Measurements from ENCODE around the gene OR2H2. TPM values are rescaled to one million over a fixed set of nuclear protein-coding genes. Genes with fewer than 3 reads are reported as not detected.
A peak's percentile ranks its signal among the peaks of the same experiment; 100 is the strongest.

OR2H2 gene
- total RNA-seq, 4 donors from 2014 or later, result not detected

DNA sequence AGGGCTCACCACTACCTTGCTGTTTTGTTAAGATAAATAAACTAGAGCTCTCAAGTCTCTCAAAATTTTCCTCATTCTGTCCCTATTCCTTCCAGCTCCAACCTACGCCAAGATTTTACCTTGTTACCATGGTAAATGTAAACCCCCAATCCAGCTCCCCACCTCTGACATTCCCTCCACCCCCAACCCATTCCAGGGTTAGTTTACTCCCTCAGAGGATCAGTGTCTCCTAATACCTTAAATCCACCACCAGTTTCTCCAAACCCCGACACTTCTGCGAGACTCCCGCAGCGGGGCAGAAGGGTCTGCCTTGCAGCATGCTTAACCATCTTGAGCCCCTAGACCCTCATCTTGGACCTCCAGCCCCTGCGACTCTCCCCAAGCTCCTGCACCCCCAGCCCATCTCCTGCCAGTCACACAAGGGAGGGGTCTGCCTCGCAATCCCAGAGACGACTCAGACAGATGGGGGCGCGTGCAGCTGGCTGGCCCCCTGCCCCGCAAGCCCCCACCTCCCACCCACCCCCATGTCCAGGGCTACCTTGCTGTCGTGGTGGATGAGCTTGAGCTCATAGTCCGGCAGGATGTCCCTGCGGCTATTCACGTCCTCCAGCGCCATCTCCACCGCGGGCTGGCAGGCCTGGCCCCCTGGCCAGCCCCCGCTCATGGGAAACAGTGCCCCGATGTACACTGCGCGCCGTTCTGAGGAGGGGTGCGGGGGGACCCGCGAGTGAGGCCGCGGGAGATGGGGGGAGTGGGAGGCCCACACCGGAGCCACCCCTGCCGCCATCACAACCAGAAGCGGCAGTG, 42.2 kb downstream of the OR2H2 start:
- Histone ChIP-seq H3K4me3 (peak overlapping the region; percentile 54 to 63), H3K4me1 (peaks cover 0 to 53% (median 20%) of the 10 kb centered on the region in 3 donors), H3K27ac (peak overlapping the region; percentile 16 to 89 (median 86)), H3K9me3 (no peaks in the 10 kb centered on the region), H3K27me3 (no peaks in the 10 kb centered on the region), H3K36me3 (peaks cover 0 to 21% of the 10 kb centered on the region in 2 donors)
- WGBS, 2 donors (ENCODE audit: low coverage in 1 of 2), result 9 to 18% methylated on average over 5 to 6 of the region's 31 CpGs
- ATAC-seq, result peak; percentile 1
- TF ChIP-seq CTCF (IDR thresholded peaks at IDR 0.05) (no peak), POLR2AphosphoS5 (IDR thresholded peaks at IDR 0.05) (no peak), POLR2A (IDR thresholded peaks at IDR 0.05) (no peak), EP300 (IDR thresholded peaks at IDR 0.05) (no peak)

- Histone ChIP-seq H3K9me3 (no peaks in the 10 kb centered on the region), H3K4me1 (peaks cover 0 to 55% (median 20%) of the 10 kb centered on the region in 3 donors), H3K4me3 (peak overlapping the region; percentile 54 to 63), H3K36me3 (peaks cover 0 to 13% of the 10 kb centered on the region in 2 donors), H3K27me3 (no peaks in the 10 kb centered on the region), H3K27ac (peak overlapping the region; percentile 62 to 89 (median 86))
- 0 to 2% methylated on average over 6 to 16 of the region's 51 CpGs for WGBS, 2 donors (ENCODE audit: low coverage in 1 of 2)
- TF ChIP-seq POLR2A (IDR thresholded peaks at IDR 0.05) (peak; percentile 66 to 71), POLR2AphosphoS5 (IDR thresholded peaks at IDR 0.05) (peak; percentile 85), EP300 (IDR thresholded peaks at IDR 0.05) (no peak)
- ATAC-seq, result peak; percentile 65
Measured at GRCh38 chr6:29627755-29628418, 43.0 kb downstream of the OR2H2 start.

DNA sequence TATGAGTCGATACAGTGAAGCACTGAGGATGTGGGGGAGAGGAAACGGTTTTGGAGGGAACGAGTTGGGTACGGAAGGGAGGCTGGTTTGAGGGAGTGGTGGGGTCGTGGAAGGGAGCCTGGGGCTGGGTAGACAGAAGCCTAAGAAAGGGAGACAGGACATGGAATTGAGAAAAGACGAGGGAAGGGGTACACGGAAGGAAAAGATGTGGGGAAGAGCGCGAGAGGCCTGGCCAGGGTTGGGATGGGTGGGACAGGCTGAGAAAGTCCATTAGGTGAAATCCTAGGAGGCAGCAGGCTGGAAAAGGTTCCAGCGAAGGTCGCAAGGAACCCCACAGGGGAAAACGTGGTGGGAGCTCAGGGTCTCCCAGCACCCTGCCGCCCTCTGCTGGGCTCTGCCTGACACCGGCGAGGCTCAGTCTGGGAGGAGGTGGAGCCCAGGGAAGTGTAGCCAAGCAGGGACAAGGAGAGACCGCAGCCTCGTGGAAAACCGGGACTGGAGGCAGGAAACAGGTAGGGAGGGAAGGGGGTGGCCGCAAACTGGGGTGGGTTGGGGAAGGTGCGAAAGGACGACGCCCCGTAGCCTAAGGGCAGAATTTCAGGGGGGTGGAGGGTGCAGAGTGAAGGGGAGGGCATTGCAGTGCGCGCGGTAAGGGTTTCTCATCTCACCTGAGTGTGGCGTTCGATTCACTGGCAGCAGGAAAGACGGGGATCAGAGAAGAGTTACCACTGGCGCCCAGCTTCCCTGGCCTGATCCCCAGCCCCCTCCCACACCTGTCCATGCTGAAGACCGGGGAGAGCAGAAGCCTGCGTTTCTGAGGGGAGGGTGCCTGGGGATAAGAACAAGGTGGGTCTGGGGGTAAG, 43.7 kb downstream of the OR2H2 start:
- peaks cover 0 to 6% of the 10 kb centered on the region in 2 donors for H3K36me3 ChIP-seq
- H3K4me1 ChIP-seq, result peaks cover 0 to 60% (median 20%) of the 10 kb centered on the region in 3 donors
- peak overlapping the region; percentile 62 to 89 (median 86) for H3K27ac ChIP-seq
- ATAC-seq, result peak; percentile 52
- TF ChIP-seq CTCF (IDR thresholded peaks at IDR 0.05) (peak in 3 of 4 experiments; percentile 53 to 84 (median 58)), POLR2AphosphoS5 (IDR thresholded peaks at IDR 0.05) (peak; percentile 20), POLR2A (IDR thresholded peaks at IDR 0.05) (no peak)
- H3K4me3 ChIP-seq, result peak overlapping the region; percentile 54 to 63
- no peaks in the 10 kb centered on the region for H3K27me3 ChIP-seq
- no peaks in the 10 kb centered on the region for H3K9me3 ChIP-seq
- 4% methylated on average over 21 to 29 of the region's 32 CpGs for WGBS, 2 donors (ENCODE audit: low coverage in 1 of 2)

DNA sequence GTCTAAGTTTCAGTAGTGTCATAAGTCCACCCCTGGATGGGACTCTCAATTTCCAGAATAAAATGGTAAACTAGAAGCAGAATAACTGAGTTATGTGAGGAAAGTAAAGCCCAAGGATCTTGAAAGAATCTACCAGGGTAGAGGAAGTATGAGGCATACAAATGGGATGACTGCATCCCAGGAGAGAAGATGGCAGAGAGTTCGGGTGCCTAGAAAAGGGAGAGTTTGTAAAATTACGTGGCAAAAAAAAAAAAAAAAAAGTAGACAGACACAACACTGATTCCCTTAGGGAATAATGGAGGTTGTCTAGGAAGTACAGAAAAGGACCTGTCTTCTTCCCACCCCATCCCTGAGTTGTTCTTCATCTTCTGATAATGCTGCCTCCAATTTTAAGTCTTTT, 44.6 kb downstream of the OR2H2 start:
- Histone ChIP-seq H3K4me3 (no peak overlapping the region), H3K27me3 (no peaks in the 10 kb centered on the region), H3K36me3 (no peaks in the 10 kb centered on the region), H3K27ac (no peak overlapping the region), H3K9me3 (no peaks in the 10 kb centered on the region), H3K4me1 (peaks cover 0 to 69% (median 20%) of the 10 kb centered on the region in 3 donors)
- no peak for ATAC-seq
- TF ChIP-seq POLR2AphosphoS5 (IDR thresholded peaks at IDR 0.05) (no peak), CTCF (IDR thresholded peaks at IDR 0.05) (no peak)
- WGBS, 2 donors (ENCODE audit: low coverage in 1 of 2), result 39 to 66% methylated on average over 2 of the region's 2 CpGs

DNA sequence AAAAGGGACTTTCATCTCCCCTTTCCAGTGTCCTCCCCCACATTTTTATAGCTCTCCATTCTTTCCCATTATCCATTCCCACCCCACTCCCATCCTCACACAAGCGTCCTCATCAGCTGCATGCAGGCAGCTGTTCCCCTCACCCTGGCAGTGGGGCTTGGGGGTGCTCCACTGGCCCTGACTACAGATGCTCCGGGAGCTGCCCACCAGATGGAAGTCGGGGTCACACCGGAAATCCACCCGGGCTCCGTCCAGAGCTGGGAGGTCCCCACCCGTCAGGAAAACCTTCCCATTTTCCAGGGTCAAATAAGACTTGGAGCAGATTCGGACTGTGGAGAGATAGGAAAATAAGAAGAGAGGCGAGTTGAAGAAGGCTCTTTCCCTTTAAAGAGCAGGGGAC, 45.4 kb downstream of the OR2H2 start:
- Histone ChIP-seq H3K4me1 (peaks cover 0 to 69% (median 20%) of the 10 kb centered on the region in 3 donors), H3K36me3 (no peaks in the 10 kb centered on the region), H3K27me3 (no peaks in the 10 kb centered on the region), H3K9me3 (no peaks in the 10 kb centered on the region), H3K27ac (no peak overlapping the region), H3K4me3 (no peak overlapping the region)
- 86 to 100% methylated on average over 2 to 8 of the region's 9 CpGs for WGBS, 2 donors (ENCODE audit: low coverage in 1 of 2)
- TF ChIP-seq POLR2AphosphoS5 (IDR thresholded peaks at IDR 0.05) (no peak), EP300 (IDR thresholded peaks at IDR 0.05) (no peak), CTCF (IDR thresholded peaks at IDR 0.05) (no peak), POLR2A (IDR thresholded peaks at IDR 0.05) (no peak)
- ATAC-seq, result no peak
